Testis (tissue), 3 donors: ENCODE data around the gene HSD17B2. TPM values are rescaled to one million over a fixed set of nuclear protein-coding genes. Genes with fewer than 3 reads are reported as not detected.

Experiments
- DNase-seq: peaks from one replicate; pipeline ENCODE4 v3.0.0-alpha.2; 2019
- H3K27ac ChIP-seq, 2 donors: fragments of 200-600 bp; sonication (generic); one replicate each; pipeline ENCODE4 v1.5.1; 2019
- H3K27me3 ChIP-seq: fragments of 200-600 bp; sonication (generic); one replicate; pipeline ENCODE4 v1.5.1; 2019
- H3K36me3 ChIP-seq: fragments of 200-600 bp; sonication (generic); one replicate; pipeline ENCODE4 v1.5.1; 2017; ENCODE audit warnings: low read depth; ENCODE audit errors: missing control alignments
- H3K4me1 ChIP-seq: fragments of 200-600 bp; sonication (generic); one replicate; pipeline ENCODE4 v1.5.1; 2019
- H3K4me3 ChIP-seq, 2 donors: fragments of 200-600 bp; sonication (generic); one replicate each; pipeline ENCODE4 v1.5.1; 2017 to 2019
- H3K9me3 ChIP-seq: fragments of 200-600 bp; sonication (generic); one replicate; pipeline ENCODE4 v1.5.1; 2017
- CTCF ChIP-seq, 3 experiments: fragments of 450-650 bp in 2 of 3; fragments of 200-600 bp in 1 of 3; sonication (generic) in 1 of 3; IDR thresholded peaks; one replicate each; pipeline ENCODE4 v1.5.1; 2016 to 2019; ENCODE audit warnings: antibody characterized with exemption in 3 of 3, mild to moderate bottlenecking in 2 of 3, moderate library complexity in 1 of 3
- POLR2A ChIP-seq: fragments of 450-650 bp; IDR thresholded peaks from one replicate; pipeline ENCODE4 v1.6.1; 2017; ENCODE audit warnings: antibody characterized with exemption, mild to moderate bottlenecking, moderate library complexity
- WGBS, 2 donors: methylation state at CpG; one replicate each; pipeline ENCODE4 v1.1.5; 2018; 5-methylcytosine and 5-hydroxymethylcytosine counted together
- intact Hi-C: fragments of 100-400 bp; cut with DNase I; formaldehyde crosslinking; loops from one replicate; pipeline ENCODE4 v1.15.1; 2023; ENCODE audit warnings: low total_unique reads
- polyA plus RNA-seq: library from polyadenylated mRNA; stranded (reverse); fragments of 350-450 nt; fragmentation: Illumina TruSeq; extraction: RNeasy Lipid Tissue Mini Kit (QIAGEN cat#74804); gene quantifications from one replicate; pipeline ENCODE4 v1.2.3, GENCODE V29; 2014; ENCODE audit warnings: low read depth, low replicate concordance; ENCODE audit not compliant: insufficient read depth
- total RNA-seq, 2 donors: library from RNA; depleted of rRNA; stranded (reverse); fragments of >200 nt; gene quantifications; one replicate each; pipeline ENCODE4 v1.2.3, GENCODE V29; 2016

The HSD17B2 gene
- total and polyA plus RNA-seq, 3 donors from 2014 or later, result 0.71 TPM; not detected in 2

DNA sequence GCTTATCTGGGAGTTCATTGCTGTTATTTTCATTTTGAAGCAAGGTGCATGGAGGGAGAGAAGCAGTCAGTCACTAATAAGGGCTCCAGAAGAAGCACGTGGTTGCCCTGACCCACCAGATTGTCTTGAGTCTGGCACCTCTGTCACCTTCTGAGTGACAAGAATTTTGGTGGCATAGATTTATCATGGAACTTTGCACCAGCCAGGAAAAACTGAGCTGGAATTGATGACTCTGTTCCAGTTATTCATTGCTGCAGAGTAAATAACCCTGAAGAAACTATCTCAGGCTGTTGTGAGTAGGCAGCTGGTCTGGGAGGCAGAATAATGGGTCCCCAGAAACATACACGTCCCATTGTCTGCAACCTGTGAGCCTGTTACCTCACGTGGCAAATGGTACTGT, 44.8 kb downstream of the HSD17B2 start:
- no peaks in the 10 kb centered on the region for H3K4me1 ChIP-seq
- no peaks in the 10 kb centered on the region for H3K27me3 ChIP-seq
- intact Hi-C loops, result no loop called here
- no peak for DNase-seq
- no peaks in the 10 kb centered on the region for H3K9me3 ChIP-seq
- no peak overlapping the region for H3K4me3 ChIP-seq
- no peaks in the 10 kb centered on the region for H3K36me3 ChIP-seq
- no peak overlapping the region for H3K27ac ChIP-seq
- no peak for TF ChIP-seq POLR2A
- no peak for TF ChIP-seq CTCF (IDR thresholded peaks at IDR 0.05)
- WGBS, 2 donors, result 82 to 88% methylated on average over 2 to 3 of the region's 3 CpGs

GRCh38 chr16:82081264-82081663, 46.2 kb downstream of the HSD17B2 start:
- WGBS, 2 donors, result 75 to 82% methylated on average over 3 of the region's 3 CpGs
- Histone ChIP-seq H3K9me3 (no peaks in the 10 kb centered on the region), H3K27ac (no peak overlapping the region), H3K4me1 (no peaks in the 10 kb centered on the region), H3K27me3 (no peaks in the 10 kb centered on the region), H3K36me3 (no peaks in the 10 kb centered on the region), H3K4me3 (no peak overlapping the region)
- intact Hi-C loops, result no loop called here
- TF ChIP-seq POLR2A (no peak), CTCF (IDR thresholded peaks at IDR 0.05) (no peak)
- no peak for DNase-seq

- no peak overlapping the region for H3K27ac ChIP-seq
- WGBS, 2 donors, result 93 to 94% methylated on average over 1 of the region's 1 CpG
Measured at GRCh38 chr16:82082097-82082496, 47.0 kb downstream of the HSD17B2 start.

GRCh38 chr16:82082543-82083244, 47.6 kb downstream of the HSD17B2 start:
- Histone ChIP-seq H3K27ac (no peak overlapping the region), H3K27me3 (no peaks in the 10 kb centered on the region), H3K36me3 (no peaks in the 10 kb centered on the region), H3K9me3 (no peaks in the 10 kb centered on the region), H3K4me1 (no peaks in the 10 kb centered on the region), H3K4me3 (no peak overlapping the region)
- TF ChIP-seq POLR2A (no peak), CTCF (IDR thresholded peaks at IDR 0.05) (no peak)
- intact Hi-C loops, result no loop called here
- 73 to 84% methylated on average over 2 of the region's 2 CpGs for WGBS, 2 donors
- DNase-seq, result no peak

More at GRCh38 chr16:82082097-82082496, 47.0 kb downstream of the HSD17B2 start:
- Histone ChIP-seq H3K4me1 (no peaks in the 10 kb centered on the region), H3K36me3 (no peaks in the 10 kb centered on the region), H3K27me3 (no peaks in the 10 kb centered on the region), H3K9me3 (no peaks in the 10 kb centered on the region), H3K4me3 (no peak overlapping the region)
- intact Hi-C loops, result no loop called here
- DNase-seq, result no peak
- no peak for TF ChIP-seq POLR2A
- no peak for TF ChIP-seq CTCF (IDR thresholded peaks at IDR 0.05)
